Lower lobe of right lung (tissue), 2 donors: ENCODE results near the gene TECPR2. TPM values are rescaled to one million over a fixed set of nuclear protein-coding genes. Genes with fewer than 3 reads are reported as not detected.

Experiments
- ATAC-seq, 2 donors: fragments of 200-7000 bp; cut with Tn5 transposase; one replicate each; pipeline ENCODE4 v1.9.1; 2020 to 2022; ENCODE audit warnings: mild to moderate bottlenecking in 2 of 2, moderate library complexity in 2 of 2
- DNase-seq: peaks from one replicate; pipeline ENCODE4 v3.0.0-alpha.2; 2020
- H3K27ac ChIP-seq: fragments of 200-600 bp; one replicate; pipeline ENCODE4 v1.8.0; 2022
- H3K27me3 ChIP-seq: fragments of 200-600 bp; one replicate; pipeline ENCODE4 v1.8.0; 2022; ENCODE audit warnings: low read depth
- H3K36me3 ChIP-seq: fragments of 200-600 bp; one replicate; pipeline ENCODE4 v1.8.0; 2022; ENCODE audit warnings: mild to moderate bottlenecking
- H3K4me1 ChIP-seq: fragments of 200-600 bp; one replicate; pipeline ENCODE4 v1.8.0; 2022
- H3K4me3 ChIP-seq: fragments of 200-600 bp; one replicate; pipeline ENCODE4 v1.8.0; 2022; ENCODE audit warnings: mild to moderate bottlenecking
- H3K9me3 ChIP-seq: fragments of 200-600 bp; one replicate; pipeline ENCODE4 v1.8.0; 2022
- intact Hi-C: fragments of 100-400 bp; cut with DNase I; formaldehyde crosslinking; loops from one replicate; pipeline ENCODE4 v1.11.0; 2022
- total RNA-seq: library from RNA; stranded (reverse); fragmentation: NEBNext Ultra II Directional; extraction: Animal tissue kit (Norgen Biotek cat#: 25700); gene quantifications from one replicate; pipeline ENCODE4 v1.2.1, GENCODE V29; 2021
- TF ChIP-seq, protein P1 (sequence below): fragments of 200-600 bp; IDR thresholded peaks from one replicate; pipeline ENCODE4 v1.8.0; 2022; ENCODE audit warnings: antibody characterized with exemption, mild to moderate bottlenecking
- donor health status: DM: no; HTN: yes; CAD: no; lungs with severe emphysema.

The TECPR2 gene
- total RNA-seq, 1 donor from 2014 or later, result 23.2 TPM

DNA sequence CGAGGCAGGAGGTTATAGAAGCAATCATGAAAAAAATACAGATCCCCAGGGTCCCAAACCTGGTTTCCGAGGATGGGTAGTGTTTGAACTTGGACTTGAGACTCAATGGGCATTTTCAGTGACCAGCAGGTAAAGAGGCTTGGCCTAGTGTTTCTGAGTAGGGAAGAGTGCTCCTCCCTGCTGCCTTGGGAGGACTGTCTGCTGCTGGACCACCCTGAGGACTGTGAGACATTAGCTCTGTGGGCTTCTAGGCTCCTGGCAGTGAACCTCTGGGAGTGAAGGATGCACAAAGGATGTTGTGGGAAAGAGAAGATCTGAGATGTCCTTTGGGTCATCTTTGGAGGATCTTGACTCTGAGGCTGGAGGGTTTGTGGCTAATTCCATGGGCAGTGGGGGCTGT is 116.4 kb downstream of the TECPR2 start:
- intact Hi-C loops, result no loop called here
- H3K4me1 ChIP-seq, result peaks cover 16% of the 10 kb centered on the region
- DNase-seq (no peak), ATAC-seq (no peak)
- H3K36me3 ChIP-seq, result no peaks in the 10 kb centered on the region
- H3K9me3 ChIP-seq, result no peaks in the 10 kb centered on the region
- TF ChIP-seq, protein P1, sequence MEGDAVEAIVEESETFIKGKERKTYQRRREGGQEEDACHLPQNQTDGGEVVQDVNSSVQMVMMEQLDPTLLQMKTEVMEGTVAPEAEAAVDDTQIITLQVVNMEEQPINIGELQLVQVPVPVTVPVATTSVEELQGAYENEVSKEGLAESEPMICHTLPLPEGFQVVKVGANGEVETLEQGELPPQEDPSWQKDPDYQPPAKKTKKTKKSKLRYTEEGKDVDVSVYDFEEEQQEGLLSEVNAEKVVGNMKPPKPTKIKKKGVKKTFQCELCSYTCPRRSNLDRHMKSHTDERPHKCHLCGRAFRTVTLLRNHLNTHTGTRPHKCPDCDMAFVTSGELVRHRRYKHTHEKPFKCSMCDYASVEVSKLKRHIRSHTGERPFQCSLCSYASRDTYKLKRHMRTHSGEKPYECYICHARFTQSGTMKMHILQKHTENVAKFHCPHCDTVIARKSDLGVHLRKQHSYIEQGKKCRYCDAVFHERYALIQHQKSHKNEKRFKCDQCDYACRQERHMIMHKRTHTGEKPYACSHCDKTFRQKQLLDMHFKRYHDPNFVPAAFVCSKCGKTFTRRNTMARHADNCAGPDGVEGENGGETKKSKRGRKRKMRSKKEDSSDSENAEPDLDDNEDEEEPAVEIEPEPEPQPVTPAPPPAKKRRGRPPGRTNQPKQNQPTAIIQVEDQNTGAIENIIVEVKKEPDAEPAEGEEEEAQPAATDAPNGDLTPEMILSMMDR, result no peak
- H3K27ac ChIP-seq, result peak overlapping the region; percentile 54
- no peaks in the 10 kb centered on the region for H3K27me3 ChIP-seq
- H3K4me3 ChIP-seq, result no peak overlapping the region

- H3K27me3 ChIP-seq, result no peaks in the 10 kb centered on the region
- H3K36me3 ChIP-seq, result no peaks in the 10 kb centered on the region
- peak overlapping the region; percentile 54 for H3K27ac ChIP-seq
- intact Hi-C loops, result no loop called here
- TF ChIP-seq, protein P1, result no peak
- peak overlapping the region; percentile 36 for H3K4me3 ChIP-seq
- peak; percentile 76 for DNase-seq
- peaks cover 16% of the 10 kb centered on the region for H3K4me1 ChIP-seq
- no peaks in the 10 kb centered on the region for H3K9me3 ChIP-seq
- ATAC-seq, result peak; percentile 47 to 71
Measured at GRCh38 chr14:102479777-102480176, 117.0 kb downstream of the TECPR2 start.

DNA sequence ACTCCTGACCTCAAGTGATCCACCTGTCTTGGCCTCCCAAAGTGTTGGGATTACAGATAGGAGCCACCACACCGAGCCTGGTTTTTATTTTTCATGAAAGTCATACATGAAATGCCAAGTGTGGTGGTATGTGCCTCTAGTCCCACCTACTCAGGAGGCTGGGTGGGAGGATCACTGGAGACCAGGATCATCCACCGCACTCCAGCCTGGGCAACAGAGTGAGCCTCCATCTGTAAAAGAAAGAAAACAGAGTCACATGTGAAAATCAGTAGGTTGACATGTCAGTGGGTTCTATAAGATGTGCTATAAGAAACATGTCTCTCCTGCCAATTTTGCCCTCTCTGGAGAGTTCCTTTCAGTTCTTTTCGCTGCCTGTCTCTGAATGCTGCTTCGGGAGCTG is 118.6 kb downstream of the TECPR2 start:
- Histone ChIP-seq H3K36me3 (no peaks in the 10 kb centered on the region), H3K27ac (no peak overlapping the region), H3K4me3 (no peak overlapping the region), H3K9me3 (no peaks in the 10 kb centered on the region), H3K27me3 (no peaks in the 10 kb centered on the region), H3K4me1 (peaks cover 12% of the 10 kb centered on the region)
- intact Hi-C loops, result no loop called here
- ATAC-seq (no peak), DNase-seq (no peak)
- TF ChIP-seq, protein P1, result no peak

DNA sequence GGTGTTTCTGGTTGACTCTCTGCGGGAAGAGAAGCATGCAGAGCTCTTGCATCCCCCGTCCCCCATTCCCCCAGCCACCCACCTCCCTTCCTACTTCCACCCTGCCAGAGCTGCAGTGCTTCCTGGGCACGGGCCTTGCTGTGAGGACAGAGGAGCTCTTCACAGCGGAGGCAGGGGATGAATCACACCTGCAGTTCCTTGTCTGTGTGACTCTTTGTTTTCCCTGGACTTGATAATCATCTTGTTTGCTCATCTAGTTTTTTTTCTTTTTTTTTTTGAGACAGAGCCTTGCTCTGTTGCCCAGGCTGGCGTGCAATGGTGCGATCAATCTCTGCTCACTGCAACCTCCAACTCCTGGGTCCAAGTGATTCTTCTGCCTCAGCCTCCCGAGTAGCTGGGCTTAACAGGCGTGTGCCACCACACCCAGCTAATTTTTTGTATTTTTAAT is 119.1 kb downstream of the TECPR2 start:
- DNase-seq (no peak), ATAC-seq (no peak)
- H3K27ac ChIP-seq, result no peak overlapping the region

GRCh38 chr14:102484316-102484715 is 121.6 kb downstream of the TECPR2 start:
- Histone ChIP-seq H3K4me3 (no peak overlapping the region), H3K27me3 (no peaks in the 10 kb centered on the region), H3K36me3 (no peaks in the 10 kb centered on the region), H3K9me3 (no peaks in the 10 kb centered on the region), H3K27ac (no peak overlapping the region), H3K4me1 (peaks cover 11% of the 10 kb centered on the region)
- DNase-seq (no peak), ATAC-seq (no peak)
- TF ChIP-seq, protein P1, result no peak
- intact Hi-C loops, result no loop called here

More for the DNA sequence above, 119.1 kb downstream of the TECPR2 start:
- Histone ChIP-seq H3K4me1 (peaks cover 12% of the 10 kb centered on the region), H3K9me3 (no peaks in the 10 kb centered on the region), H3K27me3 (no peaks in the 10 kb centered on the region), H3K4me3 (no peak overlapping the region), H3K36me3 (no peaks in the 10 kb centered on the region)
- TF ChIP-seq, protein P1, result no peak
- intact Hi-C loops, result no loop called here
